ENCODE data around the gene PLXNC1. TPM values are rescaled to one million over a fixed set of nuclear protein-coding genes. Genes with fewer than 3 reads are reported as not detected.

Gene PLXNC1
- total RNA-seq, 1 donor from 2014 or later = 4.9 TPM

- Mint-ChIP-seq H3K4me3 (ENCODE audit: unreplicated experiment) (no peak overlapping the region), H3K9me3 (ENCODE audit: unreplicated experiment) (no peaks in the 10 kb centered on the region), H3K36me3 (ENCODE audit: unreplicated experiment) (no peaks in the 10 kb centered on the region), H3K27ac (ENCODE audit: unreplicated experiment) (no peak overlapping the region), H3K27me3 (ENCODE audit: unreplicated experiment) (peaks cover 2% of the 10 kb centered on the region), H3K4me1 (ENCODE audit: low read depth, unreplicated experiment) (no peaks in the 10 kb centered on the region)
- DNase-seq = no peak
- no peak for TF ChIP-seq CTCF (IDR thresholded peaks at IDR 0.05; ENCODE audit: partially characterized antibody, unreplicated experiment)
These were observed 62.6 kb downstream of the PLXNC1 start for GRCh38 chr12:94211021-94211420.

GRCh38 chr12:94218233-94218632, 69.9 kb downstream of the PLXNC1 start:
- no peak for DNase-seq
- Mint-ChIP-seq H3K27ac (ENCODE audit: unreplicated experiment) (no peak overlapping the region), H3K9me3 (ENCODE audit: unreplicated experiment) (peaks cover 1% of the 10 kb centered on the region), H3K27me3 (ENCODE audit: unreplicated experiment) (no peaks in the 10 kb centered on the region), H3K4me3 (ENCODE audit: unreplicated experiment) (no peak overlapping the region), H3K4me1 (ENCODE audit: low read depth, unreplicated experiment) (no peaks in the 10 kb centered on the region), H3K36me3 (ENCODE audit: unreplicated experiment) (no peaks in the 10 kb centered on the region)
- no peak for TF ChIP-seq CTCF (IDR thresholded peaks at IDR 0.05; ENCODE audit: partially characterized antibody, unreplicated experiment)

GRCh38 chr12:94219622-94220302, 71.4 kb downstream of the PLXNC1 start:
- DNase-seq = no peak
- no peak for TF ChIP-seq CTCF (IDR thresholded peaks at IDR 0.05; ENCODE audit: partially characterized antibody, unreplicated experiment)
- Mint-ChIP-seq H3K36me3 (ENCODE audit: unreplicated experiment) (no peaks in the 10 kb centered on the region), H3K27ac (ENCODE audit: unreplicated experiment) (no peak overlapping the region), H3K4me1 (ENCODE audit: low read depth, unreplicated experiment) (no peaks in the 10 kb centered on the region), H3K27me3 (ENCODE audit: unreplicated experiment) (no peaks in the 10 kb centered on the region), H3K9me3 (ENCODE audit: unreplicated experiment) (peaks cover 1% of the 10 kb centered on the region), H3K4me3 (ENCODE audit: unreplicated experiment) (no peak overlapping the region)

- H3K27ac Mint-ChIP-seq (ENCODE audit: unreplicated experiment) = no peak overlapping the region
- no peak overlapping the region for H3K4me3 Mint-ChIP-seq (ENCODE audit: unreplicated experiment)
- H3K4me1 Mint-ChIP-seq (ENCODE audit: low read depth, unreplicated experiment) = no peaks in the 10 kb centered on the region
- TF ChIP-seq CTCF (IDR thresholded peaks at IDR 0.05; ENCODE audit: partially characterized antibody, unreplicated experiment) = no peak
- H3K27me3 Mint-ChIP-seq (ENCODE audit: unreplicated experiment) = no peaks in the 10 kb centered on the region
- DNase-seq = no peak
- peaks cover 1% of the 10 kb centered on the region for H3K9me3 Mint-ChIP-seq (ENCODE audit: unreplicated experiment)
- H3K36me3 Mint-ChIP-seq (ENCODE audit: unreplicated experiment) = no peaks in the 10 kb centered on the region
These were observed 72.4 kb downstream of the PLXNC1 start for GRCh38 chr12:94220804-94221203.

- peaks cover 1% of the 10 kb centered on the region for H3K27me3 Mint-ChIP-seq (ENCODE audit: unreplicated experiment)
- no peak for TF ChIP-seq CTCF (IDR thresholded peaks at IDR 0.05; ENCODE audit: partially characterized antibody, unreplicated experiment)
- H3K4me3 Mint-ChIP-seq (ENCODE audit: unreplicated experiment) = no peak overlapping the region
- H3K9me3 Mint-ChIP-seq (ENCODE audit: unreplicated experiment) = peaks cover 1% of the 10 kb centered on the region
- no peak overlapping the region for H3K27ac Mint-ChIP-seq (ENCODE audit: unreplicated experiment)
- DNase-seq = no peak
- H3K36me3 Mint-ChIP-seq (ENCODE audit: unreplicated experiment) = no peaks in the 10 kb centered on the region
- no peaks in the 10 kb centered on the region for H3K4me1 Mint-ChIP-seq (ENCODE audit: low read depth, unreplicated experiment)
These were observed 74.1 kb downstream of the PLXNC1 start for GRCh38 chr12:94222351-94223084.
